ENCODE measurements around the gene LRMDA.

LRMDA gene

GRCh38 chr10:75771606-75772005 lies 340.2 kb downstream of the LRMDA start:
- H3K4me1 ChIP-seq (ENCODE audit: control insufficient read depth, insufficient read depth, low read depth, low read length), result peaks cover 3% of the 10 kb centered on the region
- H3K4me3 ChIP-seq (ENCODE audit: insufficient read depth in 1 of 2, low read depth in 1 of 2, low read length in 2 of 2), result peak overlapping the region in 1 of 2 experiments; percentile 74
- H2BK15ac ChIP-seq (ENCODE audit: low read depth, poor library complexity, severe bottlenecking), result no peak overlapping the region
- H2BK120ac ChIP-seq (ENCODE audit: low read depth, low read length), result no peak overlapping the region
- no peak overlapping the region for H4K8ac ChIP-seq (ENCODE audit: low read length)
- no peaks in the 10 kb centered on the region for H3K36me3 ChIP-seq (ENCODE audit: control insufficient read depth in 1 of 2, insufficient read depth in 2 of 2, low read depth in 1 of 2, low read length in 2 of 2)
- no peaks in the 10 kb centered on the region for H3K79me1 ChIP-seq (replicated peaks; ENCODE audit: low read length, poor library complexity, severe bottlenecking)
- no peak for DNase-seq
- H2AK5ac ChIP-seq (ENCODE audit: low read length, severe bottlenecking), result no peak overlapping the region
- no peak overlapping the region for H3K27ac ChIP-seq (ENCODE audit: low read length, poor library complexity, severe bottlenecking)
- H3K9me3 ChIP-seq (ENCODE audit: control insufficient read depth, low read length), result no peaks in the 10 kb centered on the region
- H2BK5ac ChIP-seq (ENCODE audit: low read depth, low read length, poor library complexity, severe bottlenecking), result no peak overlapping the region
- H3K27me3 ChIP-seq (ENCODE audit: control insufficient read depth in 1 of 2, insufficient read depth in 1 of 2, low read length in 2 of 2), result no peaks in the 10 kb centered on the region
- no peak overlapping the region for H4K91ac ChIP-seq (ENCODE audit: low read length)
- H3K23ac ChIP-seq (ENCODE audit: low read length in 2 of 2), result no peak overlapping the region
- 100% methylated on average over 1 of the region's 1 CpG for WGBS
- H2AFZ ChIP-seq (ENCODE audit: low read depth, low read length), result no peak overlapping the region
- peak overlapping the region; percentile 89 for H3K9ac ChIP-seq (ENCODE audit: low read length)
- H3K4ac ChIP-seq (ENCODE audit: low read depth in 1 of 2, low read length in 2 of 2), result no peak overlapping the region
- H2BK12ac ChIP-seq (ENCODE audit: low read length in 2 of 2), result peak overlapping the region in 1 of 2 experiments; percentile 63
- no peak overlapping the region for H3K14ac ChIP-seq (ENCODE audit: low read length in 2 of 2)
- no peak overlapping the region for H3K4me2 ChIP-seq (ENCODE audit: low read length, poor library complexity, severe bottlenecking)
- no peak overlapping the region for H3K18ac ChIP-seq (ENCODE audit: low read depth in 1 of 2, low read length in 2 of 2)

- Histone ChIP-seq H3K23ac (ENCODE audit: low read length in 2 of 2) (no peak overlapping the region), H3K14ac (ENCODE audit: low read length in 2 of 2) (no peak overlapping the region), H4K8ac (ENCODE audit: low read length) (no peak overlapping the region), H3K18ac (ENCODE audit: low read depth in 1 of 2, low read length in 2 of 2) (no peak overlapping the region), H3K36me3 (ENCODE audit: control insufficient read depth in 1 of 2, insufficient read depth in 2 of 2, low read depth in 1 of 2, low read length in 2 of 2) (no peaks in the 10 kb centered on the region), H2BK12ac (ENCODE audit: low read length in 2 of 2) (no peak overlapping the region), H3K79me1 (replicated peaks; ENCODE audit: low read length, poor library complexity, severe bottlenecking) (no peaks in the 10 kb centered on the region), H3K9me3 (ENCODE audit: control insufficient read depth, low read length) (no peaks in the 10 kb centered on the region), H3K4me2 (ENCODE audit: low read length, poor library complexity, severe bottlenecking) (no peak overlapping the region), H3K9ac (ENCODE audit: low read length) (peak overlapping the region; percentile 89), H3K27me3 (ENCODE audit: control insufficient read depth in 1 of 2, insufficient read depth in 1 of 2, low read length in 2 of 2) (no peaks in the 10 kb centered on the region), H2BK5ac (ENCODE audit: low read depth, low read length, poor library complexity, severe bottlenecking) (no peak overlapping the region), H4K91ac (ENCODE audit: low read length) (no peak overlapping the region), H3K4ac (ENCODE audit: low read depth in 1 of 2, low read length in 2 of 2) (no peak overlapping the region), H3K4me1 (ENCODE audit: control insufficient read depth, insufficient read depth, low read depth, low read length) (peaks cover 3% of the 10 kb centered on the region), H2AK5ac (ENCODE audit: low read length, severe bottlenecking) (no peak overlapping the region), H2BK15ac (ENCODE audit: low read depth, poor library complexity, severe bottlenecking) (no peak overlapping the region), H3K27ac (ENCODE audit: low read length, poor library complexity, severe bottlenecking) (no peak overlapping the region), H2AFZ (ENCODE audit: low read depth, low read length) (no peak overlapping the region), H2BK120ac (ENCODE audit: low read depth, low read length) (no peak overlapping the region), H3K4me3 (ENCODE audit: insufficient read depth in 1 of 2, low read depth in 1 of 2, low read length in 2 of 2) (peak overlapping the region in 1 of 2 experiments; percentile 74)
- 94% methylated on average over 7 of the region's 8 CpGs for WGBS
- peak; percentile 30 for DNase-seq
Observed at GRCh38 chr10:75772153-75772887, 340.9 kb downstream of the LRMDA start.

GRCh38 chr10:75773231-75773780 lies 341.9 kb downstream of the LRMDA start:
- Histone ChIP-seq H2BK5ac (ENCODE audit: low read depth, low read length, poor library complexity, severe bottlenecking) (no peak overlapping the region), H4K8ac (ENCODE audit: low read length) (no peak overlapping the region), H3K9ac (ENCODE audit: low read length) (peak overlapping the region; percentile 9), H2AFZ (ENCODE audit: low read depth, low read length) (no peak overlapping the region), H4K91ac (ENCODE audit: low read length) (no peak overlapping the region), H3K14ac (ENCODE audit: low read length in 2 of 2) (no peak overlapping the region), H3K4me1 (ENCODE audit: control insufficient read depth, insufficient read depth, low read depth, low read length) (peaks cover 3% of the 10 kb centered on the region), H3K27me3 (ENCODE audit: control insufficient read depth in 1 of 2, insufficient read depth in 1 of 2, low read length in 2 of 2) (no peaks in the 10 kb centered on the region), H3K4me3 (ENCODE audit: insufficient read depth in 1 of 2, low read depth in 1 of 2, low read length in 2 of 2) (no peak overlapping the region), H2BK15ac (ENCODE audit: low read depth, poor library complexity, severe bottlenecking) (no peak overlapping the region), H3K36me3 (ENCODE audit: control insufficient read depth in 1 of 2, insufficient read depth in 2 of 2, low read depth in 1 of 2, low read length in 2 of 2) (no peaks in the 10 kb centered on the region), H3K27ac (ENCODE audit: low read length, poor library complexity, severe bottlenecking) (no peak overlapping the region), H3K9me3 (ENCODE audit: control insufficient read depth, low read length) (no peaks in the 10 kb centered on the region), H2BK120ac (ENCODE audit: low read depth, low read length) (no peak overlapping the region), H2AK5ac (ENCODE audit: low read length, severe bottlenecking) (no peak overlapping the region), H3K18ac (ENCODE audit: low read depth in 1 of 2, low read length in 2 of 2) (no peak overlapping the region), H3K23ac (ENCODE audit: low read length in 2 of 2) (no peak overlapping the region), H3K4me2 (ENCODE audit: low read length, poor library complexity, severe bottlenecking) (no peak overlapping the region), H3K4ac (ENCODE audit: low read depth in 1 of 2, low read length in 2 of 2) (no peak overlapping the region), H2BK12ac (ENCODE audit: low read length in 2 of 2) (peak overlapping the region in 1 of 2 experiments; percentile 13), H3K79me1 (replicated peaks; ENCODE audit: low read length, poor library complexity, severe bottlenecking) (no peaks in the 10 kb centered on the region)
- peak; percentile 85 for DNase-seq
- WGBS, result 16% methylated on average over 5 of the region's 5 CpGs

- Histone ChIP-seq H3K14ac (ENCODE audit: low read length in 2 of 2) (no peak overlapping the region), H3K9ac (ENCODE audit: low read length) (peak overlapping the region; percentile 21), H2BK12ac (ENCODE audit: low read length in 2 of 2) (no peak overlapping the region), H2AK5ac (ENCODE audit: low read length, severe bottlenecking) (no peak overlapping the region), H4K8ac (ENCODE audit: low read length) (no peak overlapping the region), H3K9me3 (ENCODE audit: control insufficient read depth, low read length) (no peaks in the 10 kb centered on the region), H3K4me1 (ENCODE audit: control insufficient read depth, insufficient read depth, low read depth, low read length) (peaks cover 3% of the 10 kb centered on the region), H3K4ac (ENCODE audit: low read depth in 1 of 2, low read length in 2 of 2) (no peak overlapping the region), H4K91ac (ENCODE audit: low read length) (no peak overlapping the region), H3K18ac (ENCODE audit: low read depth in 1 of 2, low read length in 2 of 2) (no peak overlapping the region), H2BK120ac (ENCODE audit: low read depth, low read length) (no peak overlapping the region), H3K23ac (ENCODE audit: low read length in 2 of 2) (no peak overlapping the region), H3K27me3 (ENCODE audit: control insufficient read depth in 1 of 2, insufficient read depth in 1 of 2, low read length in 2 of 2) (no peaks in the 10 kb centered on the region), H3K36me3 (ENCODE audit: control insufficient read depth in 1 of 2, insufficient read depth in 2 of 2, low read depth in 1 of 2, low read length in 2 of 2) (no peaks in the 10 kb centered on the region), H2AFZ (ENCODE audit: low read depth, low read length) (no peak overlapping the region), H2BK5ac (ENCODE audit: low read depth, low read length, poor library complexity, severe bottlenecking) (no peak overlapping the region), H3K27ac (ENCODE audit: low read length, poor library complexity, severe bottlenecking) (no peak overlapping the region), H3K4me2 (ENCODE audit: low read length, poor library complexity, severe bottlenecking) (no peak overlapping the region), H2BK15ac (ENCODE audit: low read depth, poor library complexity, severe bottlenecking) (no peak overlapping the region), H3K4me3 (ENCODE audit: insufficient read depth in 1 of 2, low read depth in 1 of 2, low read length in 2 of 2) (no peak overlapping the region), H3K79me1 (replicated peaks; ENCODE audit: low read length, poor library complexity, severe bottlenecking) (no peaks in the 10 kb centered on the region)
- no peak for DNase-seq
- 17% methylated on average over 2 of the region's 3 CpGs for WGBS
Observed at GRCh38 chr10:75773813-75774782, 342.7 kb downstream of the LRMDA start.

All from mesenchymal stem cell (in vitro differentiated cells and primary cell).